ENCODE results near the gene NLRC5. TPM values are rescaled to one million over a fixed set of nuclear protein-coding genes. Genes with fewer than 3 reads are reported as not detected.

The NLRC5 gene
- total RNA-seq, 1 experiment from 2014 or later = 2.4 TPM

- no CpG with 5 or more reads among the region's 4 CpGs for WGBS (ENCODE audit: extremely low coverage, insufficient read length, low lambda C conversion rate)
Measured at GRCh38 chr16:57066625-57067024, 77.3 kb downstream of the NLRC5 start.

More at GRCh38 chr16:57066625-57067024, 77.3 kb downstream of the NLRC5 start:
- Mint-ChIP-seq H3K27ac (no peak overlapping the region), H3K27me3 (ENCODE audit: low read depth) (peaks cover 5% of the 10 kb centered on the region), H3K4me3 (no peak overlapping the region), H3K36me3 (ENCODE audit: insufficient read depth in 1 of 3, low read depth in 3 of 3) (no peaks in the 10 kb centered on the region), H3K9me3 (no peaks in the 10 kb centered on the region), H3K4me1 (peaks cover 0 to 6% of the 10 kb centered on the region in 2 experiments; a peak in 1 of 4 replicates)
- H2BK5ac ChIP-seq (ENCODE audit: insufficient read length, low read length) = no peak overlapping the region
- H3K14ac ChIP-seq (ENCODE audit: insufficient read depth, low read length) = no peak overlapping the region
- H4K20me1 ChIP-seq (ENCODE audit: control insufficient read depth, insufficient read depth, insufficient read length) = no peaks in the 10 kb centered on the region
- H4K8ac ChIP-seq (replicated peaks; ENCODE audit: insufficient read length, low read depth, low read length) = no peak overlapping the region
- H3K56ac ChIP-seq (ENCODE audit: insufficient read length, low read depth, low read length) = no peak overlapping the region
- H3K23me2 ChIP-seq (ENCODE audit: insufficient read length, low read depth, low read length, poor library complexity, severe bottlenecking) = no peaks in the 10 kb centered on the region
- no peaks in the 10 kb centered on the region for H3K79me2 ChIP-seq (ENCODE audit: insufficient read depth, low read length)
- H3K4ac ChIP-seq (ENCODE audit: low read depth, low read length) = no peak overlapping the region
- no peak overlapping the region for H2BK12ac ChIP-seq (ENCODE audit: insufficient read length, low read depth, low read length)
- H2BK15ac ChIP-seq (ENCODE audit: low read depth, low read length) = no peak overlapping the region
- H3K27me3 ChIP-seq (ENCODE audit: insufficient read depth, low read length) = no peaks in the 10 kb centered on the region
- no peaks in the 10 kb centered on the region for H3K79me1 ChIP-seq (ENCODE audit: insufficient read depth, low read depth, low read length, poor library complexity, severe bottlenecking)
- no peak overlapping the region for H3K23ac ChIP-seq (ENCODE audit: insufficient read length, low read depth, low read length)
- no peak for TF ChIP-seq CTCF (conservative IDR thresholded peaks at IDR 0.05)
- H2AK5ac ChIP-seq (ENCODE audit: insufficient read length, low read length) = no peak overlapping the region
- H3K4me2 ChIP-seq (ENCODE audit: insufficient read depth, insufficient read length, low read length) = no peak overlapping the region
- H2BK20ac ChIP-seq (ENCODE audit: low read depth, low read length, poor library complexity, severe bottlenecking) = no peak overlapping the region
- no peak overlapping the region for H3K27ac ChIP-seq (ENCODE audit: insufficient read length, low read depth, low read length)
- no peak overlapping the region for H4K5ac ChIP-seq (ENCODE audit: insufficient read length, low read depth, low read length)
- no peak overlapping the region for H3K9ac ChIP-seq (ENCODE audit: extremely low read depth, insufficient read length, low read length)
- H3K4me1 ChIP-seq (ENCODE audit: insufficient read depth, low read length) = no peaks in the 10 kb centered on the region
- H2AFZ ChIP-seq (ENCODE audit: low read length) = no peak overlapping the region
- no peaks in the 10 kb centered on the region for H3K9me3 ChIP-seq (ENCODE audit: control insufficient read depth, low read depth, low read length)
- DNase-seq = no peak
- H3T11ph ChIP-seq (ENCODE audit: low read length) = no peak overlapping the region
- no peak overlapping the region for H3K18ac ChIP-seq (ENCODE audit: insufficient read length, low read depth, low read length)
- H4K91ac ChIP-seq (ENCODE audit: insufficient read length, low read depth, low read length) = no peak overlapping the region
- no peak overlapping the region for H2BK120ac ChIP-seq (ENCODE audit: low read depth, low read length, poor library complexity, severe bottlenecking)

Data from H9 (cell line).